ENCODE data around the gene MNX1. TPM values are rescaled to one million over a fixed set of nuclear protein-coding genes. Genes with fewer than 3 reads are reported as not detected.

The MNX1 gene
- total RNA-seq, 1 experiment from 2014 or later, result not detected

- H3K4me3 ChIP-seq (ENCODE audit: low read depth, low read length, poor library complexity, severe bottlenecking), result no peak overlapping the region
- ChIA-PET POLR2A (ENCODE audit: low non-redundant PET) (no interaction called here), CTCF (no interaction called here)
- no peaks in the 10 kb centered on the region for H3K36me3 ChIP-seq (ENCODE audit: insufficient read depth, low read length, poor library complexity, severe bottlenecking)
- peaks cover 100% of the 10 kb centered on the region for H3K27me3 ChIP-seq (replicated peaks; ENCODE audit: insufficient read depth, low read depth, low read length, poor library complexity)
- peaks cover 15% of the 10 kb centered on the region for H3K4me1 ChIP-seq (ENCODE audit: insufficient read depth, low read length, poor library complexity, severe bottlenecking)
- BruUV-seq (replicated peaks), result no TSS peak
- intact Hi-C loops (cut with micrococcal nuclease; ENCODE audit: unreplicated experiment), result no loop called here
- no peak for TF ChIP-seq CTCF (conservative IDR thresholded peaks at IDR 0.05; ENCODE audit: low read depth, low read length)
- no peak for TF ChIP-seq EZH2 (IDR thresholded peaks at IDR 0.05; ENCODE audit: borderline replicate concordance, low read depth, low read length, poor library complexity, severe bottlenecking)
- H3K27ac ChIP-seq (ENCODE audit: low read depth, low read length, poor library complexity, severe bottlenecking), result no peak overlapping the region
- DNase-seq (ENCODE audit: low spot score), result no peak
- H3K9me3 ChIP-seq (ENCODE audit: low read depth, low read length, poor library complexity, severe bottlenecking), result no peaks in the 10 kb centered on the region
These were observed 5.5 kb upstream of the MNX1 start for GRCh38 chr7:157016024-157016351.

DNA sequence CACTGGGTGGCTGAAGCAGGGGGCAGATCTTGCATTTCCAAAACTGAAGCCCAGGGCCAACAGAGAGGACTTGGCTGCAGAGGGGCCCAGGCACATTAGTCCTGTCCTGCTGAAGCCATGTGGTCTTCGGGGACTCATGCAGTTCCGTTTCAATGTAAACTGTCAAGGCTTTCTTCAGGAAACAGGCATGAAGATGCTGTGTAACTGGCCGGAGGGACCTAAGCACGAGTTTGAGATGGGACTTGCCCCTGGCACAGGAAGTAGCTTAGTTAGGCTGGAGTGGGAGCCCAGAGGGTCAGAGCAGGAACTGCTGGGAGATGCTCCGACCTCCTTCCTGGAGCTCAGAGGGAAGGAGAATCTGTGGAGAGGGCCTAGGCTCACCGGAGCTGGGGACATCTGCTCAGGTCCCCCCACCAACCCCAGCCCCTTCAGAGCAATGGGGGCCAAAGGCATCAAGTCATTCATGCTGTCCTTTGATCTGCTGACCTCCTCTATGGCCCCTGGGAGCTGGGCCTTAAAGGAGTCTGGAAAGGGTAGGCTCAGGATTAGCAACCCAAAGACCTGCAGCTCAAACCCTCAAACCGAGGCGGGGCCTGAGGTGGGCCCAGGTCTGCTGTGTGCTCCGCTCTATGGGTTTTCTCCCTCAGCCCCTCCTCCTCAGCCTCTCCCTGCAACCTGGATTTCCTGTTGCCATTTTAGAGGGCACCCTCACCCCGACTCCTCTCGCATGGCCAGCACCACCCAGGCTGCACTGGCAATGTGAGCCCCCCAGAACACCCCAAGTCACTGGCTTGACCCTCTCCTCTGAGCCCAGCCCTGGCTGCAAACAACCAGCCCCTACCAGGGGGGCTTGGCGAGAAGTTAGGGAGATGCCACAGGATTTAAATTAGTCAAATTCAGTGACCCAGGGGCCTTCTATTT is 4.4 kb upstream of the MNX1 start:
- TF ChIP-seq EZH2 (IDR thresholded peaks at IDR 0.05; ENCODE audit: borderline replicate concordance, low read depth, low read length, poor library complexity, severe bottlenecking) (no peak), CTCF (conservative IDR thresholded peaks at IDR 0.05; ENCODE audit: low read depth, low read length) (no peak)
- CTCF ChIA-PET, result no interaction called here
- H3K9me3 ChIP-seq (ENCODE audit: low read depth, low read length, poor library complexity, severe bottlenecking), result no peaks in the 10 kb centered on the region
- H3K27me3 ChIP-seq (replicated peaks; ENCODE audit: insufficient read depth, low read depth, low read length, poor library complexity), result peaks cover 99% of the 10 kb centered on the region
- POLR2A ChIA-PET (ENCODE audit: low non-redundant PET), result interaction anchor here (0.8 kb wide), 1 partner anchor 1277 kb away, joined by 3 read pairs; no protein-coding TSS in a partner anchor
- no peak for DNase-seq (ENCODE audit: low spot score)
- H3K4me3 ChIP-seq (ENCODE audit: low read depth, low read length, poor library complexity, severe bottlenecking), result no peak overlapping the region
- peaks cover 16% of the 10 kb centered on the region for H3K4me1 ChIP-seq (ENCODE audit: insufficient read depth, low read length, poor library complexity, severe bottlenecking)
- no peak overlapping the region for H3K27ac ChIP-seq (ENCODE audit: low read depth, low read length, poor library complexity, severe bottlenecking)
- intact Hi-C loops (cut with micrococcal nuclease; ENCODE audit: unreplicated experiment), result no loop called here
- BruUV-seq (replicated peaks), result no TSS peak
- H3K36me3 ChIP-seq (ENCODE audit: insufficient read depth, low read length, poor library complexity, severe bottlenecking), result no peaks in the 10 kb centered on the region

GRCh38 chr7:157013602-157014549 is 3.4 kb upstream of the MNX1 start:
- Histone ChIP-seq H3K27ac (ENCODE audit: low read depth, low read length, poor library complexity, severe bottlenecking) (no peak overlapping the region), H3K4me1 (ENCODE audit: insufficient read depth, low read length, poor library complexity, severe bottlenecking) (peaks cover 16% of the 10 kb centered on the region), H3K27me3 (replicated peaks; ENCODE audit: insufficient read depth, low read depth, low read length, poor library complexity) (peaks cover 97% of the 10 kb centered on the region), H3K36me3 (ENCODE audit: insufficient read depth, low read length, poor library complexity, severe bottlenecking) (no peaks in the 10 kb centered on the region), H3K4me3 (ENCODE audit: low read depth, low read length, poor library complexity, severe bottlenecking) (no peak overlapping the region), H3K9me3 (ENCODE audit: low read depth, low read length, poor library complexity, severe bottlenecking) (no peaks in the 10 kb centered on the region)
- DNase-seq (ENCODE audit: low spot score), result no peak
- no peak for TF ChIP-seq EZH2 (IDR thresholded peaks at IDR 0.05; ENCODE audit: borderline replicate concordance, low read depth, low read length, poor library complexity, severe bottlenecking)
- no peak for TF ChIP-seq CTCF (conservative IDR thresholded peaks at IDR 0.05; ENCODE audit: low read depth, low read length)
- intact Hi-C loops (cut with micrococcal nuclease; ENCODE audit: unreplicated experiment), result no loop called here
- CTCF ChIA-PET, result no interaction called here
- BruUV-seq (replicated peaks), result no TSS peak
- POLR2A ChIA-PET (ENCODE audit: low non-redundant PET), result interaction anchor here (0.5 kb wide), 1 partner anchor 29 kb away, joined by 3 read pairs; no protein-coding TSS in a partner anchor

Data from A673 (cell line).